PC-3 (cell line): Measurements from ENCODE around the gene NDUFAF5.

ENCODE experiments used
- EZH2phosphoT487 ChIP-seq: fragments of 300-600 bp; sonication (generic); IDR thresholded peaks from 2 replicates; pipeline ENCODE4 v1.6.1; 2018; ENCODE audit warnings: mild to moderate bottlenecking, antibody characterized with exemption, low read length, borderline replicate concordance
- TF ChIP-seq, protein P1 (sequence below): fragments of 300-600 bp; sonication (generic); conservative IDR thresholded peaks from 2 replicates; pipeline ENCODE4 v1.5.1; 2017; ENCODE audit warnings: antibody characterized with exemption, low read depth, mild to moderate bottlenecking, low read length

DNA sequence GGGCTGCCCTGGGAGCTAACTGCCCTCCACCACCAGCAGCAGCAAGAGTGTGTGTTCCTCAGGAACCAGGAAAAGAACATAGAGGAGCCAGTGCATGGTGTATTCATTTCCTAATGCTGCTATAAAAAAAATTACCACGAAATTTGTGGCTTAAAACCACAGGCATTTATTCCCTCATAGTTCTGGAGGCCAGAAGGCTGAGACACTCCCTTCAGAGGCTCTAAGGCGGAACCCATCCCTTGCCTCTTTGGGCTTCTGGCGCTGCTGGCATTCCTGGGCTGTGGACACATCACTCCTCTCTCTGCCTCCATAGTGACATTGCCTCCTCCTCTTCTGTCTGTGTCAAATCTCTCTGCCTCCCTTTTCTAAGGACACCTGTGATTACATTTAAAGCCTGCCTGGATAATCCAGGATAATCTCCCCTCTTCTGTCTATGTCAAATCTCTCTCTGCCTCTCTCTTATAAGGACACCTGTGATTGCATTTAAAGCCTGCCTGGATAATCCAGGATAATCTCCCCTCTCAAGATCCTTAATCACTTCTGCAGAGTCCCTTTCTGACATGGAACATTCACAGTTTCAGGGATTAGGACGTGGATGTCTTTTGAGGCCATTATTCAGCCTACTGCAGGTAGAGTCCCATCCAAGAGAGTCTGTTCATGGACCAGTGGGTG lies 54.7 kb downstream of the NDUFAF5 start:
- TF ChIP-seq, protein P1, sequence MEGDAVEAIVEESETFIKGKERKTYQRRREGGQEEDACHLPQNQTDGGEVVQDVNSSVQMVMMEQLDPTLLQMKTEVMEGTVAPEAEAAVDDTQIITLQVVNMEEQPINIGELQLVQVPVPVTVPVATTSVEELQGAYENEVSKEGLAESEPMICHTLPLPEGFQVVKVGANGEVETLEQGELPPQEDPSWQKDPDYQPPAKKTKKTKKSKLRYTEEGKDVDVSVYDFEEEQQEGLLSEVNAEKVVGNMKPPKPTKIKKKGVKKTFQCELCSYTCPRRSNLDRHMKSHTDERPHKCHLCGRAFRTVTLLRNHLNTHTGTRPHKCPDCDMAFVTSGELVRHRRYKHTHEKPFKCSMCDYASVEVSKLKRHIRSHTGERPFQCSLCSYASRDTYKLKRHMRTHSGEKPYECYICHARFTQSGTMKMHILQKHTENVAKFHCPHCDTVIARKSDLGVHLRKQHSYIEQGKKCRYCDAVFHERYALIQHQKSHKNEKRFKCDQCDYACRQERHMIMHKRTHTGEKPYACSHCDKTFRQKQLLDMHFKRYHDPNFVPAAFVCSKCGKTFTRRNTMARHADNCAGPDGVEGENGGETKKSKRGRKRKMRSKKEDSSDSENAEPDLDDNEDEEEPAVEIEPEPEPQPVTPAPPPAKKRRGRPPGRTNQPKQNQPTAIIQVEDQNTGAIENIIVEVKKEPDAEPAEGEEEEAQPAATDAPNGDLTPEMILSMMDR = no peak
- no peak for TF ChIP-seq EZH2phosphoT487
